Esophagus squamous epithelium (tissue), 5 donors: Measurements from ENCODE around the gene ACMSD. TPM values are rescaled to one million over a fixed set of nuclear protein-coding genes. Genes with fewer than 3 reads are reported as not detected.

Experiments
- DNase-seq: peaks from one replicate; lab custom pipeline; 2025; lab: John Stamatoyannopoulos, UW
- H3K27ac ChIP-seq, 4 donors: fragments of 200-600 bp; sonication (generic); one replicate each; pipeline ENCODE4 v1.5.1; 2016 to 2019; ENCODE audit warnings: mild to moderate bottlenecking in 1 of 4
- H3K27me3 ChIP-seq, 4 donors: fragments of 200-600 bp; sonication (generic); 1 replicate in 3 of 4; 2 replicates in 1 of 4; pipeline versions ENCODE4 v1.5.1 to v1.6.0; 2017 to 2021; ENCODE audit warnings: antibody characterized with exemption in 1 of 4
- H3K36me3 ChIP-seq, 3 donors: fragments of 200-600 bp; sonication (generic); one replicate each; pipeline ENCODE4 v1.5.1; 2016 to 2019
- H3K4me1 ChIP-seq, 3 donors: fragments of 200-600 bp; sonication (generic); one replicate each; pipeline ENCODE4 v1.5.1; 2017 to 2019
- H3K4me3 ChIP-seq, 4 donors: fragments of 200-600 bp; sonication (generic); 1 replicate in 3 of 4; 2 replicates in 1 of 4; pipeline ENCODE4 v1.5.1; 2016 to 2019; ENCODE audit warnings: mild to moderate bottlenecking in 2 of 4, moderate library complexity in 1 of 4
- H3K9me3 ChIP-seq, 3 donors: fragments of 200-600 bp; sonication (generic); one replicate each; pipeline ENCODE4 v1.5.1; 2016 to 2019
- POLR2A ChIP-seq, 4 donors: fragments of 450-650 bp; IDR thresholded peaks; one replicate each; pipeline ENCODE4 v1.6.1; 2017; ENCODE audit warnings: antibody characterized with exemption in 4 of 4, mild to moderate bottlenecking in 4 of 4, moderate library complexity in 3 of 4
- WGBS, 2 donors: methylation state at CpG; one replicate each; pipeline ENCODE4 v1.1.5; 2018; 5-methylcytosine and 5-hydroxymethylcytosine counted together
- intact Hi-C: fragments of 100-400 bp; cut with DNase I; formaldehyde crosslinking; loops from one replicate; pipeline ENCODE4 v1.15.0; 2022
- total RNA-seq, 4 donors: library from RNA; depleted of rRNA; stranded (reverse); fragments of >200 nt; gene quantifications; one replicate each; pipeline ENCODE4 v1.1.0, GENCODE V29; 2016
- TF ChIP-seq, protein P1 (sequence below), 6 experiments: fragments of 450-650 bp in 4 of 6; fragments of 200-600 bp in 2 of 6; sonication (generic) in 2 of 6; IDR thresholded peaks; one replicate each; pipeline ENCODE4 v1.5.1; 2016 to 2019; ENCODE audit warnings: antibody characterized with exemption in 6 of 6, mild to moderate bottlenecking in 4 of 6, moderate library complexity in 4 of 6
- donor health status: DM: yes; HTN: yes; CAD: no.

ACMSD gene
- total RNA-seq, 4 donors from 2014 or later = not detected

DNA sequence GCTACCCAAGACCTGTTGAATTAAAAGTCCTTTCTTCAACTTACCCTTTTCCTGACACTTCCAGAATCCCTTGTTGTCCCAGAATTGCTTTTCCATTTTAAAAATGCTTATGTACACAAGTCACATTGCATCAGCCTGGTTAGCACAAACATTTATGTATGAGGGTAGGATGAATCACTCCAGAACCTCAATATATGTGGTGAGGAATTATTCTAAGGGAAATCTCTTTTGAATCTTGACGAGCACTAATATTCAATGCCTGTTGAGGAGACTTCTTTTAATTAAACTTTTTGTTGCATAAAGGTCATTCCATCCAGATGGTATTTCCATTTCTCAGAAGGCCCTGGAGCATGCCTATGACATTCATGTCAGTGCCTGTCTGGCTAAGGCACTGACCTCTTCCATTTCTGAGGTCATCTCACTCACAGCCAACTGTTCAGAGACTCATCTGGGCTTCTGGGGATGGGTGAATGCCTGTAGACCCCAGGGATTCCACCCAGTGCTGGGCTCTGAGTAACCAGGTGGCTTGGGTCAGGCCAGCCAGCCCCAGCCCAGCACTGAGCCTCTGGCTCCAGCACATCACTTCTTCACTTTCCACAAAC is 28.2 kb downstream of the ACMSD start:
- TF ChIP-seq, protein P1, sequence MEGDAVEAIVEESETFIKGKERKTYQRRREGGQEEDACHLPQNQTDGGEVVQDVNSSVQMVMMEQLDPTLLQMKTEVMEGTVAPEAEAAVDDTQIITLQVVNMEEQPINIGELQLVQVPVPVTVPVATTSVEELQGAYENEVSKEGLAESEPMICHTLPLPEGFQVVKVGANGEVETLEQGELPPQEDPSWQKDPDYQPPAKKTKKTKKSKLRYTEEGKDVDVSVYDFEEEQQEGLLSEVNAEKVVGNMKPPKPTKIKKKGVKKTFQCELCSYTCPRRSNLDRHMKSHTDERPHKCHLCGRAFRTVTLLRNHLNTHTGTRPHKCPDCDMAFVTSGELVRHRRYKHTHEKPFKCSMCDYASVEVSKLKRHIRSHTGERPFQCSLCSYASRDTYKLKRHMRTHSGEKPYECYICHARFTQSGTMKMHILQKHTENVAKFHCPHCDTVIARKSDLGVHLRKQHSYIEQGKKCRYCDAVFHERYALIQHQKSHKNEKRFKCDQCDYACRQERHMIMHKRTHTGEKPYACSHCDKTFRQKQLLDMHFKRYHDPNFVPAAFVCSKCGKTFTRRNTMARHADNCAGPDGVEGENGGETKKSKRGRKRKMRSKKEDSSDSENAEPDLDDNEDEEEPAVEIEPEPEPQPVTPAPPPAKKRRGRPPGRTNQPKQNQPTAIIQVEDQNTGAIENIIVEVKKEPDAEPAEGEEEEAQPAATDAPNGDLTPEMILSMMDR (IDR thresholded peaks at IDR 0.05) = no peak
- TF ChIP-seq POLR2A (IDR thresholded peaks at IDR 0.05) = no peak
- Histone ChIP-seq H3K9me3 (no peaks in the 10 kb centered on the region), H3K4me1 (no peaks in the 10 kb centered on the region), H3K4me3 (no peak overlapping the region), H3K36me3 (no peaks in the 10 kb centered on the region), H3K27me3 (no peaks in the 10 kb centered on the region), H3K27ac (no peak overlapping the region)
- 72 to 76% methylated on average over 1 of the region's 1 CpG for WGBS, 2 donors
- intact Hi-C loops = no loop called here
- DNase-seq = no peak

DNA sequence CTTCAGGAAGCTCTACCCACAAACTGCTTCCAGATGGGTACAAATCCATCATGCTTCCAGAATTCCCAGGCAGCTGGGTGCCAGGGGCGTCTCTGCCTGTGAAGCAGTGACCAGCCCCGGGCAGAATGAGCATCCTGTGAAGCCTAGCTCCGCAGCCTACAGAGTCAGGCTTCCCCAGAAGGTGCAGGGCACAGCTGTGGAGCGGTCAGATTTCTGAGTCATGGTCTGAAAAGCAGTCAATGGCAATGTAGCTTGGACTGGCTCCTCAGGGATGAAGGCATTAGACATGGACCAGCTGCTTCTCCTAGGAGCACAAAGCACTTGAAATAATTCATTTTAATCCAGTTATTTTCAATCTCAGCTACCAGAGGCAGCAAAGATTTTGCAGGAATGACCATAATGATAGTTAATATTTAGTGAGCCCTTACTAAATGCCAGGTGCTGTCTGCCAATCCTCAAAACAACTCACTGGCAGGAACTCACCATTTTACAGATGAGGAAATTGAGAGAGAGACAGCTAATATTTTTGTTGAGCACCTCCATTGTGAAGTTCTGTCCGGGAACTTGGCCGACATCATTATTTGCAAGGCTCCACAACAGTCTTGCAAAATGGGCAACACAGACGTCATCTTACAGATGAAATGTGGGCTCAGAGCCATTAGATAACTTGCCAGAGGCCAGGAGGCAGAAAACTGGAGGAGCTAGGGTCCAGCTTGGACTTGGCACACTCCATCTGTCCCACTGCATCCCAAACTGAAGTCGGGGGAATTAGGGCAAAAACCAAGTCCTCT is 31.7 kb downstream of the ACMSD start:
- Histone ChIP-seq H3K36me3 (no peaks in the 10 kb centered on the region), H3K9me3 (no peaks in the 10 kb centered on the region), H3K27ac (no peak overlapping the region), H3K4me3 (no peak overlapping the region), H3K4me1 (no peaks in the 10 kb centered on the region), H3K27me3 (no peaks in the 10 kb centered on the region)
- 60 to 75% methylated on average over 4 to 6 of the region's 8 CpGs for WGBS, 2 donors
- intact Hi-C loops = no loop called here
- DNase-seq = no peak
- no peak for TF ChIP-seq POLR2A (IDR thresholded peaks at IDR 0.05)
- TF ChIP-seq, protein P1 (IDR thresholded peaks at IDR 0.05) = no peak

- DNase-seq = no peak
- Histone ChIP-seq H3K4me1 (no peaks in the 10 kb centered on the region), H3K36me3 (no peaks in the 10 kb centered on the region), H3K27me3 (no peaks in the 10 kb centered on the region), H3K27ac (no peak overlapping the region), H3K9me3 (peaks cover 0 to 2% (median 0%) of the 10 kb centered on the region in 3 donors), H3K4me3 (no peak overlapping the region)
- TF ChIP-seq, protein P1 (IDR thresholded peaks at IDR 0.05) = no peak
- no peak for TF ChIP-seq POLR2A (IDR thresholded peaks at IDR 0.05)
- intact Hi-C loops = no loop called here
- WGBS, 2 donors = 86 to 93% methylated on average over 2 of the region's 2 CpGs
Measured at GRCh38 chr2:134873152-134873551, 34.7 kb downstream of the ACMSD start.

- H3K4me1 ChIP-seq = no peaks in the 10 kb centered on the region
- 41 to 64% methylated on average over 1 of the region's 1 CpG for WGBS, 2 donors
- TF ChIP-seq, protein P1 (IDR thresholded peaks at IDR 0.05) = no peak
- no peak for TF ChIP-seq POLR2A (IDR thresholded peaks at IDR 0.05)
- DNase-seq = no peak
- intact Hi-C loops = no loop called here
- H3K27me3 ChIP-seq = no peaks in the 10 kb centered on the region
- no peaks in the 10 kb centered on the region for H3K36me3 ChIP-seq
- no peak overlapping the region for H3K4me3 ChIP-seq
- H3K27ac ChIP-seq = no peak overlapping the region
- peaks cover 0 to 10% (median 0%) of the 10 kb centered on the region in 3 donors for H3K9me3 ChIP-seq
Measured at GRCh38 chr2:134875309-134875708, 36.9 kb downstream of the ACMSD start.

GRCh38 chr2:134882773-134883172 is 44.4 kb downstream of the ACMSD start:
- intact Hi-C loops = no loop called here
- DNase-seq = no peak
- Histone ChIP-seq H3K4me1 (no peaks in the 10 kb centered on the region), H3K36me3 (no peaks in the 10 kb centered on the region), H3K9me3 (peaks cover 0 to 10% (median 0%) of the 10 kb centered on the region in 3 donors), H3K27ac (no peak overlapping the region), H3K27me3 (no peaks in the 10 kb centered on the region), H3K4me3 (no peak overlapping the region)
- TF ChIP-seq, protein P1 (IDR thresholded peaks at IDR 0.05) = no peak
- TF ChIP-seq POLR2A (IDR thresholded peaks at IDR 0.05) = no peak
